Measurements from ENCODE around the gene GAS2. TPM values are rescaled to one million over a fixed set of nuclear protein-coding genes. Genes with fewer than 3 reads are reported as not detected.

GAS2 gene
- total RNA-seq, 1 donor from 2014 or later: 1.4 TPM

- H3K4me3 Mint-ChIP-seq (ENCODE audit: unreplicated experiment): no peak overlapping the region
- H3K27me3 Mint-ChIP-seq (ENCODE audit: unreplicated experiment): no peaks in the 10 kb centered on the region
- DNase-seq (ENCODE audit: low spot score): no peak
- H3K36me3 Mint-ChIP-seq (ENCODE audit: low read depth, unreplicated experiment): no peaks in the 10 kb centered on the region
- no peak for TF ChIP-seq CTCF (IDR thresholded peaks at IDR 0.05; ENCODE audit: unreplicated experiment)
- peaks cover 3% of the 10 kb centered on the region for H3K4me1 Mint-ChIP-seq (ENCODE audit: unreplicated experiment)
- no peak overlapping the region for H3K27ac Mint-ChIP-seq (ENCODE audit: unreplicated experiment)
- no peaks in the 10 kb centered on the region for H3K9me3 Mint-ChIP-seq (ENCODE audit: unreplicated experiment)
Observed at GRCh38 chr11:22626573-22627239, 39.7 kb upstream of the GAS2 start.

- H3K27ac Mint-ChIP-seq (ENCODE audit: unreplicated experiment): no peak overlapping the region
- TF ChIP-seq CTCF (IDR thresholded peaks at IDR 0.05; ENCODE audit: unreplicated experiment): no peak
- H3K27me3 Mint-ChIP-seq (ENCODE audit: unreplicated experiment): no peaks in the 10 kb centered on the region
- DNase-seq (ENCODE audit: low spot score): no peak
- peaks cover 3% of the 10 kb centered on the region for H3K4me1 Mint-ChIP-seq (ENCODE audit: unreplicated experiment)
- H3K4me3 Mint-ChIP-seq (ENCODE audit: unreplicated experiment): no peak overlapping the region
- H3K36me3 Mint-ChIP-seq (ENCODE audit: low read depth, unreplicated experiment): no peaks in the 10 kb centered on the region
- H3K9me3 Mint-ChIP-seq (ENCODE audit: unreplicated experiment): no peaks in the 10 kb centered on the region
Observed at GRCh38 chr11:22627421-22627820, 39.0 kb upstream of the GAS2 start.

GRCh38 chr11:22633354-22633902, 33.0 kb upstream of the GAS2 start:
- H3K36me3 Mint-ChIP-seq (ENCODE audit: low read depth, unreplicated experiment): no peaks in the 10 kb centered on the region
- H3K9me3 Mint-ChIP-seq (ENCODE audit: unreplicated experiment): no peaks in the 10 kb centered on the region
- peak; percentile 43 for TF ChIP-seq CTCF (IDR thresholded peaks at IDR 0.05; ENCODE audit: unreplicated experiment)
- H3K4me3 Mint-ChIP-seq (ENCODE audit: unreplicated experiment): no peak overlapping the region
- H3K27ac Mint-ChIP-seq (ENCODE audit: unreplicated experiment): no peak overlapping the region
- DNase-seq (ENCODE audit: low spot score): no peak
- no peaks in the 10 kb centered on the region for H3K4me1 Mint-ChIP-seq (ENCODE audit: unreplicated experiment)
- H3K27me3 Mint-ChIP-seq (ENCODE audit: unreplicated experiment): no peaks in the 10 kb centered on the region

- Mint-ChIP-seq H3K36me3 (ENCODE audit: low read depth, unreplicated experiment) (no peaks in the 10 kb centered on the region), H3K4me1 (ENCODE audit: unreplicated experiment) (no peaks in the 10 kb centered on the region), H3K27me3 (ENCODE audit: unreplicated experiment) (no peaks in the 10 kb centered on the region), H3K9me3 (ENCODE audit: unreplicated experiment) (no peaks in the 10 kb centered on the region), H3K4me3 (ENCODE audit: unreplicated experiment) (no peak overlapping the region), H3K27ac (ENCODE audit: unreplicated experiment) (no peak overlapping the region)
- TF ChIP-seq CTCF (IDR thresholded peaks at IDR 0.05; ENCODE audit: unreplicated experiment): no peak
- DNase-seq (ENCODE audit: low spot score): no peak
Observed at GRCh38 chr11:22634897-22635629, 31.3 kb upstream of the GAS2 start.

GRCh38 chr11:22635689-22636088, 30.7 kb upstream of the GAS2 start:
- DNase-seq (ENCODE audit: low spot score): no peak
- Mint-ChIP-seq H3K36me3 (ENCODE audit: low read depth, unreplicated experiment) (no peaks in the 10 kb centered on the region), H3K4me3 (ENCODE audit: unreplicated experiment) (no peak overlapping the region), H3K27me3 (ENCODE audit: unreplicated experiment) (no peaks in the 10 kb centered on the region), H3K27ac (ENCODE audit: unreplicated experiment) (no peak overlapping the region), H3K9me3 (ENCODE audit: unreplicated experiment) (no peaks in the 10 kb centered on the region), H3K4me1 (ENCODE audit: unreplicated experiment) (no peaks in the 10 kb centered on the region)
- TF ChIP-seq CTCF (IDR thresholded peaks at IDR 0.05; ENCODE audit: unreplicated experiment): no peak

Measured in endothelial cell (in vitro differentiated cells).